ENCODE measurements around the gene AIRE.
"Not testable (repeated sequence)": the region's sequence is repeated elsewhere in the genome, so short reads cannot be mapped to it uniquely, and the experiment has no call there.

Gene AIRE

DNA sequence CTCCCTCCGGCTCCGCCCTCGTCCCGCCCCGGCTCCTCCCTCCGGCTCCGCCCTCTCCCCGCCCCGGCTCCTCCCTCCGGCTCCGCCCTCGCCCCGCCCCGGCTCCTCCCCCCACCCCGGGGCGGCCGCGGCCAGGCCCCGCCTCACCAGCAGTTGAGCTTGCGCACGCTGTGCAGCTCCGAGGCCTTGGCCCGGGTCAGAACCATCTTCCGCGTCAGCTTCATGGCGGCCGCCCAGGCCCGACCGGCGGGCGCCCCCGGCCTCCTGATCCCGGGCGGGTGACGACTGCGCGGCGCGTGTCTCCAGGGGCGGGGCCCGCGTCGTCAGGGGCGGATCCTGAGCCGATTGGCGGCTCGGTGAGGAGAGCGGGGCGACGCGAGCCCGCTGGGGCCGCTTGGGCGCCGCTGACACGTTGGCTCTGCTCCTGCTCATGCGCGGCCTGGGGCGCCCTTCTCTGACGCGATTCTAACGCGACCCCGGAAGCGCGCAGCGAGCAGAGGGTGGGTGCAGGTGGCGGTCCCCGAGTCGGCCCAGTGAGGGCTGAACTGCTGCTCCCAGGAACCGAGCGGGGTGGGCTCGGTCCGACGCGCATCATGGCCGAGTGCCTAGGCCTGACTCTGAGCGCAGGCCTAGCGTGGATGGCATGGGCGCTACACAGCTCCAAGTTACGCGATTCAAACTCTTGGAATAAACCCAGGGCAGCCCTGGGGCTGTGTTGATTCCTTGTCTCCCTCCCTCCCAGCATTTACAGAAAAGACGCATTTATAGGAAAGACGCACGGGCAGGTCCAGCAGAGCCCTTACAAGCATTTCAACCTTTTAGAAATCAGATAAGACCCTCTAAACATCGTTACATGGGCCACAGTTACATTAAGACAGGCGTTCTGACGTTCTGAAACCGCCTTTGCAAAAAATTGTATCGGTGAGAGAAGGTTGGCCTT lies 53.6 kb downstream of the AIRE start, which contains the start of gene CFAP410:
Gene CFAP410 (minus strand): TSS at position 420 of the 940 bp plus-strand sequence. CDS start 196 bp downstream, at position 224.
- DNase-seq: peak; percentile 83 to 86

- not testable (repeated sequence) for DNase-seq
These were observed 56.2 kb downstream of the AIRE start for GRCh38 chr21:44341726-44342458.

DNA sequence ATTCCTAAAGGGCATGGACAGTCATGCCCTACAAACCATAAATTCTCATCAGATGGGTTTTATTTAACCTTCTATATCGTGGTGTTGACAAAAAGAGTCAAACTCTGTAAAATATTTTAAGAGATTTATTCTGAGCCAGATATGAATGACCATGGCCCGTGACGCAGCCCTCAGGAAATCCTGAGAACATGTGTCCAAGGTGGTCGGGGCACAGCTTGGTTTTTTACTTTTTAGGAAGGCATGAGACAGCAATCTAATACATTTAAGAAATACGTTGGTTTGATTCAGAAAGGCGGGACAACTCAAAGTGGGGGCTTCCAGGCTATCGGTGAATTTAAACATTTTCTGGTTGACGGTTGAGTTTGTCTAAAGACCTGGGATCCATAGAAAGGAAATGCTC lies 57.3 kb downstream of the AIRE start:
- DNase-seq: not testable (repeated sequence)

DNA sequence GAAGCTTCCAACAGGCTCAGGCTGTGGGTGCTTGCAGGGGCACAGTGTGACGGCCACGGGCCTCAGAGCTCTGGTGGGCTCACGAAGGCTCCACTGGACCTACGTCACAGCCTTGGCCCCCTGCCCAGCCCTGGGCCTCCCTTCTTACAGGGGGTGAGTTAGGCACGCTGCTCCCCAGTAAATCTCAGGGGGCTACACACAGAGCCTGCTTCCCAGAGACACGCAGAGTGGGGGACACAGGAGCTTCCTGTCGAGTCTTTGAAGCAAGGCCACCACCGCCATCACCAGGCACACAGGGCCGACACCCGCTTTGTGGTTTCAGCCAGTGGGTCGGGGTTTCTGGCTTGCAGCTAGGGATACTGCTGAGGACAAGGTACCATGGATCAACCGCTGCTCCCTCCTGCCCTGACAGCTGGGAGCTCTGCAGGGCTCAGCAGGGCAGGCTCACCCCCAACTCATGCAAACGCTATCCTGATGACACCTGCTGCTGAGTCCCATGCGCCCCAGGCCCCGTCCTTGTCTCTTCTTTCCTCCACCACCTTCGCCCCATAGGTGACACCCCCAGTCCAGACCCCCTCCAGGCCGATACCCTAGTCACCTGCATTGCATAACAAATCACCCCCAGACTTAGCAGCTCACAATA lies 59.0 kb downstream of the AIRE start:
- no peak for DNase-seq

DNA sequence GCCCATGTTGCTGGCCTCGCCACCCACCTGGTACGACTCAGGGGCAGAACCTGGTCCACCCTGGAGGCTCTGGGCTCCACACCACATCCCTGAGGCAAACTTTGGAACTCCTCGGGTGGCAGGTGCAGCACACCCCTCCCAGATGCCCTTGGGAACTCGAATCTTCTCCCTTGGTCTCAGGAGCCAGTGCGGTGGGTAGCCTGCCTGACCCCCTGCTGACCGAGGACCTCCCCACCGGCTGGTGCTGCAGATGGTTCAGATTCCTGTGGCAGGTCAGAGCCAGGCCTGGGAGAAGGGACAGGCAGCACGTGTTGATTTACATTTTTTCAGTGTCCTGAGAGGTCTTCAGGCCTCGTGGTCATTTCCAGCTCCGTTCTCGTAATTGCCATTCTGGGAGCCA lies 59.8 kb downstream of the AIRE start:
- no peak for DNase-seq

- no peak for DNase-seq
These were observed 62.3 kb downstream of the AIRE start for GRCh38 chr21:44347911-44348451.

Data from AML-193 (cell line).